Right lobe of liver (tissue), 4 donors: ENCODE measurements around the gene TNFSF8.

Experiments used
- POLR2A ChIP-seq: fragments of 450-650 bp; IDR thresholded peaks from one replicate; pipeline ENCODE4 v1.6.1; 2017; ENCODE audit warnings: antibody characterized with exemption, mild to moderate bottlenecking
- TF ChIP-seq, protein P1 (sequence below), 4 donors: fragments of 200-600 bp in 3 of 4; fragments of 450-650 bp in 1 of 4; IDR thresholded peaks; one replicate each; pipeline versions ENCODE4 v1.5.1 to v1.8.0; 2016 to 2022; ENCODE audit warnings: antibody characterized with exemption in 4 of 4, mild to moderate bottlenecking in 2 of 4
- donor health status: DM: no; HTN: no; CAD: no.
- donor health status: DM: no; HTN: no; CAD: no.
- donor health status: DM: no; HTN: yes; CAD: no.

DNA sequence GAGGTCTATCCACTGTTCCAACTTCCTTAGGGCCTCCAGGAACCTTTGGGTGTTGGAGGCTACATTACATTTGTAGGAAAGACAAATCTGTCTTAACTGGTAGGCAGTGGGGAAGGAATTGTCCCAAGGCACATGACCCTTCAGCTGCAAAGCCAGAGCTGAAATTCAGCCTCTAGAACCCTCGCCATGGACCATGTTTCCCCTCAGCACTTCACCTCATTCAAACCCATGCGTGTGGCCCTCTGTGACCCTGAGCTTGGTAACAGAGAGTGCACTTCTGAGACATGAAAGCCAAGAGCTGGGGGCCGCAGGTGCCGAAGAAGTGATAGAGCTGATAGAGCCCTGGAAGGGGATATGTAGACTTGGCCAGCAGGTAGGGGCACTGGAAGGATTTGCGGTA, 17.2 kb downstream of the TNFSF8 start:
- TF ChIP-seq POLR2A, result no peak
- TF ChIP-seq, protein P1, sequence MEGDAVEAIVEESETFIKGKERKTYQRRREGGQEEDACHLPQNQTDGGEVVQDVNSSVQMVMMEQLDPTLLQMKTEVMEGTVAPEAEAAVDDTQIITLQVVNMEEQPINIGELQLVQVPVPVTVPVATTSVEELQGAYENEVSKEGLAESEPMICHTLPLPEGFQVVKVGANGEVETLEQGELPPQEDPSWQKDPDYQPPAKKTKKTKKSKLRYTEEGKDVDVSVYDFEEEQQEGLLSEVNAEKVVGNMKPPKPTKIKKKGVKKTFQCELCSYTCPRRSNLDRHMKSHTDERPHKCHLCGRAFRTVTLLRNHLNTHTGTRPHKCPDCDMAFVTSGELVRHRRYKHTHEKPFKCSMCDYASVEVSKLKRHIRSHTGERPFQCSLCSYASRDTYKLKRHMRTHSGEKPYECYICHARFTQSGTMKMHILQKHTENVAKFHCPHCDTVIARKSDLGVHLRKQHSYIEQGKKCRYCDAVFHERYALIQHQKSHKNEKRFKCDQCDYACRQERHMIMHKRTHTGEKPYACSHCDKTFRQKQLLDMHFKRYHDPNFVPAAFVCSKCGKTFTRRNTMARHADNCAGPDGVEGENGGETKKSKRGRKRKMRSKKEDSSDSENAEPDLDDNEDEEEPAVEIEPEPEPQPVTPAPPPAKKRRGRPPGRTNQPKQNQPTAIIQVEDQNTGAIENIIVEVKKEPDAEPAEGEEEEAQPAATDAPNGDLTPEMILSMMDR (IDR thresholded peaks at IDR 0.05), result no peak
